ENCODE measurements around the gene PTCD2.

Gene PTCD2

DNA sequence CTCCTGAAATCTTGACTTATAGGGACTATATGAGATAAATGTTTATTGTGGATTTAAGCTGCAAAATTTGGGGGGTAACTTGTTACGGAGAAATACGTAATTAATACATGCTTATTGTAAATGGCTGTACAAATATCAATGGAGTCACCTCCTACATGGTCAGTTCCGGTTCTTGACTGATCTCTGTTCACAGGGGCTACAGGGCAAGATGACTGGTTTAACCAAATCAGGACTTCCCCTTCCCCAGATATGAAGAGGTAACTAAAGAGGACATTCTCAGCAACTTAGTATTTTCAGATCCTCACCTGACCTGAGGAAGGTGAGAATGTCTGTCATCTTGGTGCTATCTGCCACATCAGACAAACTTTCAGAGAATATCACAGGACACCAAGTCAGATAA lies 54.7 kb downstream of the PTCD2 start:
- H3K9me3 ChIP-seq (ENCODE audit: control insufficient read depth, insufficient read depth, low read depth, low read length): no peaks in the 10 kb centered on the region
- ChIA-PET POLR2A (no interaction called here), CTCF (interaction anchor here (0.7 kb wide), 1 partner anchor 9 kb away, joined by 6 read pairs; no protein-coding TSS in a partner anchor)
- no peaks in the 10 kb centered on the region for H3K36me3 ChIP-seq (ENCODE audit: control insufficient read depth in 2 of 2, insufficient read depth in 1 of 2, low read length in 2 of 2)
- TF ChIP-seq ZNF558 (tag by site-specific recombination; IDR thresholded peaks at IDR 0.05) (no peak), ZNF785 (tag by site-specific recombination; IDR thresholded peaks at IDR 0.05) (no peak), ZNF514 (tag by site-specific recombination; IDR thresholded peaks at IDR 0.05) (no peak), PRDM1 (tag by site-specific recombination; IDR thresholded peaks at IDR 0.05) (no peak), ZNF366 (tag by site-specific recombination; conservative IDR thresholded peaks at IDR 0.05) (no peak), OVOL3 (tag by site-specific recombination; IDR thresholded peaks at IDR 0.05) (no peak)
- H3K27ac ChIP-seq (ENCODE audit: extremely low read depth, low read depth, low read length): no peak overlapping the region
- H3K4me1 ChIP-seq (ENCODE audit: control insufficient read depth, insufficient read depth, low read length): peaks cover 5% of the 10 kb centered on the region; the same call in 1 of the 2 replicates
- no peak overlapping the region for H3K4me3 ChIP-seq (ENCODE audit: low read depth, low read length)

DNA sequence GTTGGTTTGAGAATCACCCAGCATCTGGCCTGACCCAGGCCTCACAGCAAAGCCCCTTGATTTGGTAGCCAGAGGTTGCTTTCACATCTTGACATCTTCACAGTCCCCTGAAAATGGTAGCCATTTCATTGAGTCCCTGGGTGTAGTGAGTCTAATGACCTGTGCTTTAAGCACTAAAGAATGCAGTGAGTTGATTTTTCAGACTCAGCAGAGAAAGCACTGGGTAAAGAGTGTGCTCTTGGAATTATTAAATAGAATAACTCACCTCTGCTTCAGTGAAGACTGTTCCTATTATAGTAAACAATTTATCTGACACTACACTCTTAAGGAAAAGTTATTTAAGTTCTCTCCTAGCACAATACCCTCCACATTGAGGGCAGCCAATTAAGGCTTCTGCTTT lies 56.2 kb downstream of the PTCD2 start:
- POLR2A ChIA-PET: no interaction called here
- TF ChIP-seq, protein P1, sequence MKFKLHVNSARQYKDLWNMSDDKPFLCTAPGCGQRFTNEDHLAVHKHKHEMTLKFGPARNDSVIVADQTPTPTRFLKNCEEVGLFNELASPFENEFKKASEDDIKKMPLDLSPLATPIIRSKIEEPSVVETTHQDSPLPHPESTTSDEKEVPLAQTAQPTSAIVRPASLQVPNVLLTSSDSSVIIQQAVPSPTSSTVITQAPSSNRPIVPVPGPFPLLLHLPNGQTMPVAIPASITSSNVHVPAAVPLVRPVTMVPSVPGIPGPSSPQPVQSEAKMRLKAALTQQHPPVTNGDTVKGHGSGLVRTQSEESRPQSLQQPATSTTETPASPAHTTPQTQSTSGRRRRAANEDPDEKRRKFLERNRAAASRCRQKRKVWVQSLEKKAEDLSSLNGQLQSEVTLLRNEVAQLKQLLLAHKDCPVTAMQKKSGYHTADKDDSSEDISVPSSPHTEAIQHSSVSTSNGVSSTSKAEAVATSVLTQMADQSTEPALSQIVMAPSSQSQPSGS (tag by site-specific recombination; IDR thresholded peaks at IDR 0.05; ENCODE audit: low read depth): no peak
- no peak for TF ChIP-seq ZBTB8A (tag by site-specific recombination; IDR thresholded peaks at IDR 0.05)
- no peak for TF ChIP-seq ZNF350 (tag by site-specific recombination; IDR thresholded peaks at IDR 0.05)
- TF ChIP-seq ZNF548 (tag by site-specific recombination; IDR thresholded peaks at IDR 0.05): no peak
- no peak for TF ChIP-seq ZNF629 (tag by site-specific recombination; IDR thresholded peaks at IDR 0.05)
- TF ChIP-seq, protein P2, sequence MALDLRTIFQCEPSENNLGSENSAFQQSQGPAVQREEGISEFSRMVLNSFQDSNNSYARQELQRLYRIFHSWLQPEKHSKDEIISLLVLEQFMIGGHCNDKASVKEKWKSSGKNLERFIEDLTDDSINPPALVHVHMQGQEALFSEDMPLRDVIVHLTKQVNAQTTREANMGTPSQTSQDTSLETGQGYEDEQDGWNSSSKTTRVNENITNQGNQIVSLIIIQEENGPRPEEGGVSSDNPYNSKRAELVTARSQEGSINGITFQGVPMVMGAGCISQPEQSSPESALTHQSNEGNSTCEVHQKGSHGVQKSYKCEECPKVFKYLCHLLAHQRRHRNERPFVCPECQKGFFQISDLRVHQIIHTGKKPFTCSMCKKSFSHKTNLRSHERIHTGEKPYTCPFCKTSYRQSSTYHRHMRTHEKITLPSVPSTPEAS (tag by site-specific recombination; IDR thresholded peaks at IDR 0.05): no peak
- TF ChIP-seq, protein P3, sequence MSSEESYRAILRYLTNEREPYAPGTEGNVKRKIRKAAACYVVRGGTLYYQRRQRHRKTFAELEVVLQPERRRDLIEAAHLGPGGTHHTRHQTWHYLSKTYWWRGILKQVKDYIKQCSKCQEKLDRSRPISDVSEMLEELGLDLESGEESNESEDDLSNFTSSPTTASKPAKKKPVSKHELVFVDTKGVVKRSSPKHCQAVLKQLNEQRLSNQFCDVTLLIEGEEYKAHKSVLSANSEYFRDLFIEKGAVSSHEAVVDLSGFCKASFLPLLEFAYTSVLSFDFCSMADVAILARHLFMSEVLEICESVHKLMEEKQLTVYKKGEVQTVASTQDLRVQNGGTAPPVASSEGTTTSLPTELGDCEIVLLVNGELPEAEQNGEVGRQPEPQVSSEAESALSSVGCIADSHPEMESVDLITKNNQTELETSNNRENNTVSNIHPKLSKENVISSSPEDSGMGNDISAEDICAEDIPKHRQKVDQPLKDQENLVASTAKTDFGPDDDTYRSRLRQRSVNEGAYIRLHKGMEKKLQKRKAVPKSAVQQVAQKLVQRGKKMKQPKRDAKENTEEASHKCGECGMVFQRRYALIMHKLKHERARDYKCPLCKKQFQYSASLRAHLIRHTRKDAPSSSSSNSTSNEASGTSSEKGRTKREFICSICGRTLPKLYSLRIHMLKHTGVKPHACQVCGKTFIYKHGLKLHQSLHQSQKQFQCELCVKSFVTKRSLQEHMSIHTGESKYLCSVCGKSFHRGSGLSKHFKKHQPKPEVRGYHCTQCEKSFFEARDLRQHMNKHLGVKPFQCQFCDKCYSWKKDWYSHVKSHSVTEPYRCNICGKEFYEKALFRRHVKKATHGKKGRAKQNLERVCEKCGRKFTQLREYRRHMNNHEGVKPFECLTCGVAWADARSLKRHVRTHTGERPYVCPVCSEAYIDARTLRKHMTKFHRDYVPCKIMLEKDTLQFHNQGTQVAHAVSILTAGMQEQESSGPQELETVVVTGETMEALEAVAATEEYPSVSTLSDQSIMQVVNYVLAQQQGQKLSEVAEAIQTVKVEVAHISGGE (tag by site-specific recombination; conservative IDR thresholded peaks at IDR 0.05; ENCODE audit: low read depth): no peak
- TF ChIP-seq ZNF623 (tag by site-specific recombination; IDR thresholded peaks at IDR 0.05): no peak
- no peak for TF ChIP-seq HOXD13 (CRISPR knock-in tag; IDR thresholded peaks at IDR 0.05; ENCODE audit: borderline replicate concordance)
- no peak for TF ChIP-seq ZNF366 (tag by site-specific recombination; conservative IDR thresholded peaks at IDR 0.05)
- TF ChIP-seq ZNF654 (tag by site-specific recombination; IDR thresholded peaks at IDR 0.05; ENCODE audit: low read depth): no peak
- no peak for TF ChIP-seq ZNF707 (tag by site-specific recombination; IDR thresholded peaks at IDR 0.05)
- TF ChIP-seq ZNF768 (tag by site-specific recombination; IDR thresholded peaks at IDR 0.05): no peak
- TF ChIP-seq ZNF830 (tag by site-specific recombination; IDR thresholded peaks at IDR 0.05; ENCODE audit: low read depth): no peak
- no peak for TF ChIP-seq ZNF202 (tag by site-specific recombination; IDR thresholded peaks at IDR 0.05; ENCODE audit: borderline replicate concordance)
- TF ChIP-seq GLI2 (tag by site-specific recombination; IDR thresholded peaks at IDR 0.05; ENCODE audit: borderline replicate concordance, low read depth): no peak
- TF ChIP-seq ZNF530 (tag by site-specific recombination; IDR thresholded peaks at IDR 0.05; ENCODE audit: low read depth): no peak
- no peak for TF ChIP-seq ZNF585B (tag by site-specific recombination; IDR thresholded peaks at IDR 0.05)
- Histone ChIP-seq H3K36me3 (ENCODE audit: control insufficient read depth in 2 of 2, insufficient read depth in 1 of 2, low read length in 2 of 2) (no peaks in the 10 kb centered on the region), H3K27ac (ENCODE audit: extremely low read depth, low read depth, low read length) (no peak overlapping the region), H3K9me3 (ENCODE audit: control insufficient read depth, insufficient read depth, low read depth, low read length) (no peaks in the 10 kb centered on the region), H3K4me3 (ENCODE audit: low read depth, low read length) (no peak overlapping the region), H3K4me1 (ENCODE audit: control insufficient read depth, insufficient read depth, low read length) (peaks cover 5% of the 10 kb centered on the region; the same call in 1 of the 2 replicates)
- CTCF ChIA-PET: no interaction called here

Data from HEK293 (cell line).